ENCODE measurements around the gene PTBP1. TPM values are rescaled to one million over a fixed set of nuclear protein-coding genes. Genes with fewer than 3 reads are reported as not detected.

Gene PTBP1
- total and polyA plus RNA-seq, 9 of the 15 experiments (the other 6 are each of a cell fraction or from before 2014, with no cell fraction given), result 14.0 to 759 (median 234) TPM

GRCh38 chr19:796692-797527 is at the start of gene PTBP1 (continued):
- TF ChIP-seq REST (IDR thresholded peaks at IDR 0.05; ENCODE audit: borderline replicate concordance), result peak; percentile 96
- TF ChIP-seq REST (CRISPR knock-in tag; IDR thresholded peaks at IDR 0.05; ENCODE audit: low read depth), result no peak
- no peak for TF ChIP-seq ZNF76 (CRISPR knock-in tag; IDR thresholded peaks at IDR 0.05; ENCODE audit: borderline replicate concordance)
- TF ChIP-seq E2F8 (IDR thresholded peaks at IDR 0.05; ENCODE audit: low read depth, partially characterized antibody), result peak; percentile 90
- TF ChIP-seq ZNF146 (CRISPR knock-in tag; IDR thresholded peaks at IDR 0.05; ENCODE audit: unreplicated experiment), result no peak
- TF ChIP-seq USF1 (CRISPR knock-in tag; IDR thresholded peaks at IDR 0.05), result peak; percentile 99

Data from K562 (cell line).